C4-2B (cell line): ENCODE results near the gene CDKN3.

Experiments used
- H3K27ac ChIP-seq: fragments of 450-650 bp; 2 replicates; pipeline ENCODE4 v1.5.1; 2017
- ZFX ChIP-seq: fragments of 450-650 bp; IDR thresholded peaks from 2 replicates; pipeline ENCODE4 v1.6.1; 2017
- TF ChIP-seq, protein P1 (sequence below): fragments of 450-650 bp; conservative IDR thresholded peaks from 2 replicates; pipeline ENCODE4 v1.5.1; 2017; ENCODE audit warnings: mild to moderate bottlenecking

CDKN3 gene

DNA sequence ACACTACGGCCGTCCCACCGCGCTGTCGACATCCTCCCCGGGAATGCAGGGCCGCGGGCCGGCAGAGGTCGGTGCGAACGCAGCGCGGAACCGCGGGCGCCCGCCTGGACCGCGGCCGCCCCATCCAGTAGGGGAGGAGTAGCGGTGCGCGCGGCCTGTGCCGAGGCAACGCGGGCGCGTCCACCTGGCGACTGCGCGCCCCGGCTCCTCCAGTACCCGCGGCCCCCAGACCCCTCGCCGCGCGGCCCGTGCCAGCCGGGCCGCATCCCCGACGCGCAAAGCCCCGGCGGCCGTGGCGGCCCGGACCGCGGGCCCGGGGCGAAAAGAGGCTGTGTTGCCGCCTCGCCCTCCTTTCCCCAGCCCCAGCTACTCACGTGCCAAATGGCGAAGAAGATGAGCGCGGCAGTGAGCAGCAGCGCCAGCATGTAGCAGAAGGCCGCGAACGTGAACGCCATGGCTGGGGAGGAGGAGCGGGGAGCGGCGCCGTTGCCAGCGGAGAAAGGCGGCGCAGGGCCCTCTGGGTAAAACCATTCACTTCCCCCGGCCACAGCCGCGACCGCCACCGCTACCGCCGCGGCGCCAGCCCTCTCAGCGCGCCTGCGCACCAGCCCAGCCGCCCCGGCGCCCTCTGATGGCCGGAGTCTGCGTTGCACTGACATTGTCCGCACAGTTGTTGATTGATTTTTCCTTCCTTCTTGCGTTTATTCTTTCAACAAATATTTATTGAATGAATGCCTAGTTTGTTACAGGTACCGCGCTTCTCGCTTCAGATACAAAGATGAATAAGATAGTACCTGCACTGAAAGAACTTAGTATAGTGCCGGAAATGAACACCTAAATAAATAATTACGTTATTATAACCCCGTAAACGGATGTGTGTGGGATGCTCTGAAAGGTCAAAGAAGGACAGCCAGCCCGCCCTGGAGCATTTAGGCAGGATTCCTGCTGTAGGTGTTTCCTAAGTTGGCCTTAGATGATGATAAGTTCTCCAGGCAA lies 44.4 kb downstream of the CDKN3 start, which contains the start of gene CNIH1:
Gene CNIH1 (minus strand): TSS at position 502 of the 996 bp plus-strand sequence. CDS start 47 bp downstream, at position 455.
- peak; percentile 100 for TF ChIP-seq ZFX
- TF ChIP-seq, protein P1, sequence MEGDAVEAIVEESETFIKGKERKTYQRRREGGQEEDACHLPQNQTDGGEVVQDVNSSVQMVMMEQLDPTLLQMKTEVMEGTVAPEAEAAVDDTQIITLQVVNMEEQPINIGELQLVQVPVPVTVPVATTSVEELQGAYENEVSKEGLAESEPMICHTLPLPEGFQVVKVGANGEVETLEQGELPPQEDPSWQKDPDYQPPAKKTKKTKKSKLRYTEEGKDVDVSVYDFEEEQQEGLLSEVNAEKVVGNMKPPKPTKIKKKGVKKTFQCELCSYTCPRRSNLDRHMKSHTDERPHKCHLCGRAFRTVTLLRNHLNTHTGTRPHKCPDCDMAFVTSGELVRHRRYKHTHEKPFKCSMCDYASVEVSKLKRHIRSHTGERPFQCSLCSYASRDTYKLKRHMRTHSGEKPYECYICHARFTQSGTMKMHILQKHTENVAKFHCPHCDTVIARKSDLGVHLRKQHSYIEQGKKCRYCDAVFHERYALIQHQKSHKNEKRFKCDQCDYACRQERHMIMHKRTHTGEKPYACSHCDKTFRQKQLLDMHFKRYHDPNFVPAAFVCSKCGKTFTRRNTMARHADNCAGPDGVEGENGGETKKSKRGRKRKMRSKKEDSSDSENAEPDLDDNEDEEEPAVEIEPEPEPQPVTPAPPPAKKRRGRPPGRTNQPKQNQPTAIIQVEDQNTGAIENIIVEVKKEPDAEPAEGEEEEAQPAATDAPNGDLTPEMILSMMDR, result peak; percentile 99
- H3K27ac ChIP-seq, result peak within 1 kb of the TSS; percentile 89

DNA sequence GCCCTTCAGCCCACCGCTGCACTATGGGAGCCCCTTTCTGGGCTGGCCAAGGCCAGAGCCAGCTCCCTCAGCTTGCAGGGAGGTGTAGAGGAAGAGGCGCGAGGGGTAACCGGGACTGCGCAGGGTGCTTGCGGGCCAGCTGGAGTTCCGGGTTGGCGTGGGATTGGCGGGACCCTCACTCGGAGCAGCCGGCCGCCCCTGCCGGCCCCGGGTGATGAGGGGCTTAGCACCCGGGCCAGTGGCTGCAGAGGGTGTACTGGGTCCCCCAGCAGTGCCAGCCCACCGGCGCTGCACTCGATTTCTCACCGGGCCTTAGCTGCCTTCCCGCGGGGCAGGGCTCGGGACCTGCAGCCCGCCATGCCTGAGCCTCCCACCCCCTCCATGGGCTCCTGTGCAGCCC lies 46.2 kb downstream of the CDKN3 start:
- H3K27ac ChIP-seq, result peak overlapping the region; percentile 3

DNA sequence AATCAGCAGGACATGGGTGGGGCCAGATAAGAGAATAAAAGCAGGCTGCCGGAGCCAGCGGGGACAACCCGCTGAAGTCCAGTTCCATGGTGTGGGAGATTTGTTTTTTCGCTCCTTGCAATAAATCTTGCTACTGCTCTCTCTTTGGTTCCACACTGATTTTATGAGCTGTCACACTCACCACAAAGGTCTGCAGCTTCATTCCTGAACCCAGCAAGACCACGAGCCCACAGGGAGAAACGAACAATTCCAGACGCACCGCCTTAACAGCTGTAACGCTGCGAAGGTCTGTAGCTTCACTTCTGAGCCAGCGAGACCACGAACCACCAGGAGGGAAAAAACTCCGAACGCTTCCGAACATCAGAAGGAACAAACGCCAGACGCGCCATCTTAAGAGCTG lies 47.2 kb downstream of the CDKN3 start:
- TF ChIP-seq, protein P1, result no peak
- TF ChIP-seq ZFX, result no peak
- no peak overlapping the region for H3K27ac ChIP-seq

DNA sequence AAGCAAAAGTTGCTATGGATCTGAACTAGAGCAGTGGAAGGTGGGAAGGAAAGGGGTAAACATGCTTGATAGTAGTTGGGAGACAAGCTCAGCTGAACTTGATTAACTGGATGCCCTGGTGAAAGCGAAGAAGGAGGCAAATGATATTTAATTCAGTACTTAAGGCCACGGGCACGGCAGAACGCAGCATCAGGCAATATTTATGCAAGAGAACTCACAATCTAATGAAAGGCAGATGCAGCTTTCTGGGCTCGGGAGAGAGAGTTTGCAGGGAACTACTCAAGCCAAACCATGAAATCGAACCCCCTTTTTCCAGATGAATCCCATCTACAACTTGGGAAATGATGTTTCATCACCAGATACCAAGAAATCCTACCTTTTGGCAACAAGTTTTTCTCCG lies 47.9 kb downstream of the CDKN3 start:
- TF ChIP-seq ZFX, result no peak
- TF ChIP-seq, protein P1, result no peak
- H3K27ac ChIP-seq, result no peak overlapping the region

DNA sequence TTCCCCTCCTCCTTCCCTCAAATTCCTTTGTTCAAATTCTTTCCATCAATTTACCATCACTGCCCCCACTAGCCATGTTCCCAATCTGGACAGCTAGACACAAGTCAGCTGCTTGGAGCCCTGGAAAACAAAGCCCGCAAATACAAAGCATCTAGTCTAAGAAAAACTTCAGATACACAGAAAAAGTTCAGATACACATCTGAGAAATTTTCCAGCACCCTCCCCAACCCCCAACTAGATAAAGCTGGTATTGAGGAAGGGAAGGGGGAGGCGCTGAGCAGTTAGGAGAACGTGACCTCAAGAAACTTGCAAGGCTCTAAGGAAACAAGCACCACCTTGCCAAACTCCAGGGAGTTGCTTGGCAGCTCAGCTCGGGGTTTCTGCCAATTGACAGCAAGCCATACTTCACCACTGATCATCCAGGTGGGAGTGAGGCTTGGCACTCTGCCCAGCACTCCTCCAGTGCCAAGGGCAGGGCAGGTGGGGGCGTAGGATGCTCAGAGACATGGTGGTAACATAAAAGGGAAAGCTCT lies 49.4 kb downstream of the CDKN3 start:
- TF ChIP-seq, protein P1, result no peak
- no peak for TF ChIP-seq ZFX
- H3K27ac ChIP-seq, result no peak overlapping the region

DNA sequence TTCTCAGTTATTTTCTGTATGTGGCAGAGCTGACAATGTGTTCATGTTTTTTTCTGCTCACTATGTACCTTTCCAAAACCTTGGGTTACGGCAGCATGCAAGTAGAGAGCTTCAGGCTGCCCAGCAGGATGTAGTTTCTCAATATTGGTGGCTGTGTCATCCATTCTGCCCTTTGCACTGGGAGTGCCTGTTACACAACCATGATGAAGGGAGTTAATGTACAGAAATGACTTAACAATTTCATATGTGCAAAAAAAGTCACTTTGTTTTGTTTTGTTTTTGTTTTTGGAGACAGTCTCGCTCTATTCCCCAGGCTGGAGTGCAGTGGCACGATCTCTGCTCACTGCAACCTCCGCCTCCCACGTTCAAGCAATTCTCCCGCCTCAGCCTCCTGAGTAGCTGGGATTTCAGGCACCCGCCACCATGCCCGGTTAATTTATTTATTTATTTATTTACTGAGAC lies 50.5 kb downstream of the CDKN3 start:
- no peak overlapping the region for H3K27ac ChIP-seq
- no peak for TF ChIP-seq ZFX
- TF ChIP-seq, protein P1, result no peak

DNA sequence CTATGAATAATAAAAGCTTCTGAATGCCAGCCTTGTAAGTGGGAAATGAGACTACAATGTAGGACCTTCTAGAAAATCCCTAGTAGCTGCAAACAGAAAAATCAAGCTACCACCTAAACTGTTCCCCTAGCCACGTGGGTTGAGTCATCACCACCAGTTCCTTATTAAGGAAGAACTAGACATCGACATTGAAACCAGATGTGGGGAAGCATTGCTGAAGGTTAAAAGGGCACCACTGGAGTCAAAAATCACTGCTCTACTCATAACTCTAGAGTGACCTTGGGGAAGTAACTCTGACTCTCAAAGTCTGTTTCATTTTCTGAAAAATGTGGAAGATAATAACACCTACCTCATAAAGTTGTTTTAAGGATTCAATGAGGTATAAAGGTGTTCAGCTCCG lies 53.7 kb downstream of the CDKN3 start:
- no peak overlapping the region for H3K27ac ChIP-seq
- TF ChIP-seq, protein P1, result no peak
- TF ChIP-seq ZFX, result no peak
